NCI-H2171 treated with DMSO at 0.1 percent for 48 hours (cell line): Measurements from ENCODE around the gene TMEM238L.

Experiments used
- DNase-seq: peaks from one replicate; lab custom pipeline; 2025; lab: John Stamatoyannopoulos, UW

TMEM238L gene

DNA sequence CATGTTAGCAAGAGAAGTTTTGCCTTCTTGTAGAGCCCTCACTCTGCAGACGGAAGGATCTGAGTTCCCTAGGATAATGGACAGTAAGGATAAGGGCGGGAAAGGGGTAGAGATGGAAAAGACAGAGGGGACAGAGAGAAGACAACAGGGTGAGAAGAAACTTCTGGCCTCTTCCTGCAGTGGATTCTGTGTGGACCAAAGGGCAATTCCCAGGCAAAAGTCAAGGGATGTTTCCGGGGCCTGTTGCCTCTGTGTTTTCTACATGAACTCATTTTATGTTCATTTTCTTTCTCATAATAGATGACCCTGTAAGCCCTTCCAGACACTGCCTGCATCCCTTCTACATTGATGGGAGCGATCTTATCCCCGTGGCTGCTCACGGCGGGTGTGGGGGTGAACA, 647 bp upstream of the TMEM238L start:
- no peak for DNase-seq

DNA sequence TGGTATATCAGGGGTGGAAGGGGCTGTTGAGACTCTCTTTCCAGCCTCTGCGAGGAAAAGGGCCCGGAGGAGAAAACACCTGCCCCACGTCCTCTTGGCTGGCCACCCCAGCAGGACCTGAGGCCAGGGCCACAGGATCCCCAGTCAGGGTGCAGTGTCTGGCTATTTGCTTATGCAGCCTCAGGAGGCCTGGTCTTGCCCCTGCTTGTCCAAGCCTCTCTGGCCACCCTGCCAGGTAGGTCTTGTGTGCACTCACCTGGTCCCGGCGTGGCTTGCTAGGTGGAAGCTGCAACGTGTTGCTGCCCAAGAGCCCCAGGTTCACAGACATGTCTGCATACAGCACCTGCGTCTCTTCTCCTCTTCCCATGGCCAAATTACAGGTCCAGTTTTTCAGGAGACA, 549 bp downstream of the TMEM238L start:
- no peak for DNase-seq

DNA sequence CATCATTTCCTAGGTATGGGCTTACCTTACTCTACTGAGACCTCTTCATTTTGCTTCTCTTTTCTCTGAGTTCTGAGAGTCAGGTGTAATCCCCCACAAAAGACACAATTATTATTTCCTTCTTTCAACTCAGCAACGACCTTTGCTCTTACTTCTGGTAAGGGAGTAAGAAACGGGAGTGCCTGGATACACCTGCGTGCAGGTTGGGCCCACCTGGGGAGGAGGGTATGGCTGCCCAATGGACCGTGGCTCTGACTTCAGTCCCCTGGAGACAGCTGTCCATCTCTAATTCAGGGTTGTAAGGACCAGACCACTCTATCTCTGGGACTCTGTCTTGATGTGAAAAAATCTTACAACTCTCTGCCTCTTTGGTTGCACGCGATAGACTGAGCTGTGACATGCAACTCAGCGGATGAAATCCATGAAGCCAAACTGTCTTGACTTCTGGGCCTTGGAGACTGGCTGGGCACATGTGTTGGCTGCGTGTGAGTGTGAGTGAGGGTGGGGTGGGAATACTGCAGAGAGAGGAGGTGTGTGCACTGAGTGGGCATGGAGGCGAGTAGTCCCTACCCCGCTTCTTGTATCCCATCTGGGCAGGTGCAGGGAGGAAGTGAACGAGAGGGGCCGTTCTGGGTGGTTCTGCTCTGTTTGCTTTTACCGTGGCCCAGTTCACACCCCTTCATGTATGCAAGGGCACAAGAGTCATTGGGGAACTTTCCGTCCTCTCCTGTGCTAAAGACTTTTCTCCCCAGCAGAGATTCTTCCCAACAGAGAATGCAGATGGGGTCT, 1.2 kb downstream of the TMEM238L start:
- no peak for DNase-seq

DNA sequence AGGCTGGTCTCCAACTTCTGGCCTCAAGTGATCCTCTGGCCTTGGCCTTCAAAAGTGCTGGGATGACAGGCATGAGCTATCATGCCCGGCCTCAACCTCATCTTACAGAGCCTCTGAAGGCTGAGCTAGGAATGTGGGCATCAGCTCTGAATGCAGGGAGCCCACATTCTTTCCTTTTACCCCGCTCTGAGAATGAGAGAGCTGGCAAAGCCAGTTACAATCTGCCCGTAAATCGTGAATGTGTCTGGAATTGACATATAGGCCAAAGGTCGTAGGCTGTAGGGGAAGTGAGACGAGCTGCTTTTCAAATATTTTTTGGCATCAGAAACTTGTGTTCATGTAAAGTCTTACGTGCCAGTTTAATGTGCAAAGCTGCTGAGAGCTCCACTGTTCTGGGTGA, 4.5 kb downstream of the TMEM238L start:
- no peak for DNase-seq

DNA sequence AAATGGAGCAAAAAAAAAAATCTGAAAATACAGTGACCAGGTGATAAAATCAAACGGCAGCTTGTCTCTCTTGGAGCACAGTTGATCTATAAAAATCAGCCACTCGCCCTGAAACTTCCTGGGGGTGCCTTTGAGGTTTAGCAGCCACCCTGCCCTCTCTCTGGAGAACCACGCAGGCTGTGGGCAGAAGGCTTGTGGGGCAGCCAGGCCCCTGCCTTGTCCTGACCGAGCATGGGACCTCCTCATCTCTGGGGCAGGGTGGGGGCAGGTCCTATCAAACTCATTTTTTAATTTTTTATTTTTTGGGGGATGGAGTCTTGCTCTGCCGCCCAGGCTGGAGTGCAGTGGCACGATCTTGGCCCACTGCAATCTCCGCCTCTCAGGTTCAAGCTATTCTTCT, 5.0 kb downstream of the TMEM238L start:
- DNase-seq, result no peak

DNA sequence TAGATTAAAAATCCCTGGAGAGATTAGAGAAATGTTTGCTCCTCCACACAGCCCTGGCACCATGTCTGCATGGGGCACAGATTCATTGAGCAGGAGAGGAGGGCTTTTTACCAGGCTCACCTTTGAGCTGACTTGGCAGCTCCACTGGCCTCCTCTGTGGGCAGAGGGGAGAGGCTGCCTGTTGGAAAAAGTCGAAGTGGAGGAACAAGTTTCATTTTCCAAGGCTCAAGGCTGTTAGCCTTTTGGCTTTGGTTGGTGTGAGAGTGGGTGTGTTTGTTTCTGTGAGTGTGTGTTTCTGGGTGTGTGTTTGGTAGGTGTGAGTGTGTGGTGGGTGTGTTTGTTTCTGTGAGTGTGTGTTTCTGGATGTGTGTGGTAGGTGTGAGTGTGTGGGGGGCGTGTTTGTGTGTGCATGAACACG, 5.6 kb downstream of the TMEM238L start:
- no peak for DNase-seq

DNA sequence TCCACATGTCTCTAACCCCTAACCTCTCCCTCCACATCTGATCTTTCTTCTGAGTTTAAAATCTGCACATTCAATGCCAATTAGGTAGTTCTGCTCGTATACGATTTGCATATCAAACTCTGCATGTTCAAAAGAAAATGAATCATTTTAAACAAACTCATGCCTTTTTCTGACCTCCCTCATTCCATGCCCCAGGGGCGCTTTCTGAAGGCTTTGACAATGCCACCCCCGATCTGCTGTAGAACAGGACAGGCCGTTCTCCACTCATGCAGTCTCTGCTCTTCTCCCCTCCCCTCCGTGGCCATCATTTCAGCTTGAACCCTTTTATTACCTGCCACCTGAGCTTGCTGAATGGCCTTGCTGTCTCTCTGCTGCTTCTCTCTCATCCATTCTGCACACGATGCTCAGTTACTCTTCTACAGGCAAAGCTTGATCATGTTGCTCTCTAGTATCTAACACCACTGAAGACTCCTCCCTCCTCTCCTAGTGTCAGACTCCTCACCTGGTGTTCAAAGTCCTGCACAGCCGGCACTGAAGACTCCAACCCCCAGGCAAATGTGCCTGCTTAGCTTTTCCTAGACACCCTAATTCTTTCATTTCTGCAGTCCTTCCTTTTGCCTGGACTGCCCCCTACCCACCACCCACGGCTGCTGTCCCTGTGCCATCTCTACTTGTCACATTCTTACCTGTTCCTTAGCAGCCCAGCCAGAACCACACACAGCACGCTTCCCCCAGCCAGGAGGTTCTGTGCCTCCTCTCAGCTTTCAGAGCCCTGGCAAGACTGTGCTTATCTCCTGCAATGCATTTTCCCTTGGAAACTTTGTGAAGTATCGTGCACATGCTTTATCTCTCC, 6.2 kb downstream of the TMEM238L start:
- DNase-seq, result no peak

DNA sequence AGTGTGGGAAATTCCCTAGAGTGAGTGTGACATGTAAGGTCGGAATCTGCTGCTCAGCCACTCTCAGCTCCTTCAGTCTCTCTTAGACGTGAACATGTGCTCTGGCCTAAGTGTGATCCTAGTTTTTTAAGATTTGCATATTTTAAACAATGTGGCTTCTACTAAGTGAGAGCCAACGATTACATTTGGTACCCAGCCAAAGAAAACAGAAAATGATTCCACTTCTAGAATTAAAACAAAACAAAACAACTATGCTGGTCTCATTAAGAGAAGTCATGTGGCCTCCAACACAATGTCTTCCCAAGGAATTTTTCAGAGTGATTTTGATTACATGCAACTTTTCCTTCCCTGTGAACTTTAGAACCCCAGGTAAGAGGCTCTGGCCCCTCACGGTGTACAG, 10.1 kb downstream of the TMEM238L start:
- DNase-seq, result no peak

DNA sequence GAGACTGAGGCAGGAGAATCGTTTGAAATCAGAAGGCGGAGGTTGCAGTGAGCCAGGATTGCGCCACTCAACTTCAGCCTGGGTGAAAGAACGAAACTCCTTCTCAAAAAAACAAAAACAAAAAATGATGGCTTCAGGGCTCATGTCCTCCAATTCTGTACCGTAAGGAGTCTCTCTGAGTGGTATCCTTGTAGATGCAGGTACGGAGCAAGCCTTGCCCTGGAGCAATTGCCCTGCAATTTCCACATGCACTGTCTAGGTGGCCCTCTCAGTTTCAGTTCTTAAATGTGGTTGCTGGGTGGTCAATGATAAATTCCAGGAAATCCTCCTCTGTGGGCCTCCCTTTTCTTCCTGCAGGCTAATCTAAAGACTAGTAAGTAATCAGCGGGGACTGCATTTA, 10.6 kb downstream of the TMEM238L start:
- DNase-seq, result no peak

DNA sequence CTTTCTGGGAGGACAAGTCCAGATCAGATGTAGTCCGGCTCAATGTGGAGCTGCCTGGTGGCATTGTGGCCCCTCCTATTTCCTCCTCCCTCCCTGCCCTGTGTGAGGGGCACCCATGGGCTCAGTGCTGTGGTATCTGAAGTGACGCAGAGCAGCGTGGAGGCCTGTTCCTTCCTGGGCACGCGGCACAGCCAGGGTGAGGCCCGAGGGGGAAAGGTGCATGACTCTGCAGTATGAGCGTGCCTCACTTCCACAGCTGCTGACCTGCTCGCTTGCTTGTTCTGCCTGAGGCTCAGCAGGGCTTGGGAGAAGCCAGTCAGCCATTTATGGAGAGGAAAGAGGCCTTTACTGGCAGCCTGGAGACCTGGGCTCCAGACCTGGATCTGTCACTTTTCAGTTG, 11.7 kb downstream of the TMEM238L start:
- DNase-seq, result no peak

DNA sequence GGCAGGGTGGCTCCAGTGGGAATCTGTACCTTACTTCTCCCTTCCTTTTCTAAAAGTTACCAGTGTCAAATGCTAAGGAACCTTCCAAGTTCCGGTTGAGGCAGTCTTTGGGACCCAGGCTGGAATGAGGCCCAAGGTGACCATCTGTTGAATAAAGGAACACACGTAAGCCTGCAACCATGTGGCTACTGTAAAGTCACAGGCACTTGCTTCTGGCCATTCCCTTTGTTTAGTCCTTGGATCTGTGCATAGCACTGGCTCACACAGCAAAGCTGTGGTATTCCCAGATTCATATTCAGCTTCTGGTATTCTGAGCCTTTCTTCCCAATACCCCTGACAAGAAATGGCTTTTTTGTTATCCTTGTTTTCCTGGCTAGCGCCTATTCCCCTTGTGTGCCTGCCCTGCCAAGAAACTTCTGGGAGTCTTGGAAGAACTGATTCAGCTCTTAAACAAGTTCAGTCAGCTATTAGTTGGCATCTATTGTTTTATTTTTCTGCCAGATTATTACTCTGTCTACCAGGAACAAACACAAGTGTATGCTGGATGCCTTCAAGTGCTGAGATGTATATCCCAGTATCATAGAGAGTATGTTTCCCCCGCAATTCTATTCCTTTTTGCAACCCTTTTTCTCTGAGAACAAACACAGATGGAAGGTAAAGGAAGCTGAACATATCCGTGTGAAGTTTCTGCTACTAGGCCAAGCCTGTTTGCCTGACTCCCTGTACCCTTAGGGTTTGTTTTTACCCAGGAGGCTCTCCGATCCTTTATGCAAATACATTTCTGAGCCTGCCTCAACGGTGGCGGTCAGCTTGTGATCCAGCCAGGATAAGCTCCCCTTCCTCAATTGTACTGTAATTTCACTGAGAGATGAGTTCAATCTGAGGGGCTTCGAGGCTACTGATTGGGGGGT, 13.2 kb downstream of the TMEM238L start:
- DNase-seq, result no peak

DNA sequence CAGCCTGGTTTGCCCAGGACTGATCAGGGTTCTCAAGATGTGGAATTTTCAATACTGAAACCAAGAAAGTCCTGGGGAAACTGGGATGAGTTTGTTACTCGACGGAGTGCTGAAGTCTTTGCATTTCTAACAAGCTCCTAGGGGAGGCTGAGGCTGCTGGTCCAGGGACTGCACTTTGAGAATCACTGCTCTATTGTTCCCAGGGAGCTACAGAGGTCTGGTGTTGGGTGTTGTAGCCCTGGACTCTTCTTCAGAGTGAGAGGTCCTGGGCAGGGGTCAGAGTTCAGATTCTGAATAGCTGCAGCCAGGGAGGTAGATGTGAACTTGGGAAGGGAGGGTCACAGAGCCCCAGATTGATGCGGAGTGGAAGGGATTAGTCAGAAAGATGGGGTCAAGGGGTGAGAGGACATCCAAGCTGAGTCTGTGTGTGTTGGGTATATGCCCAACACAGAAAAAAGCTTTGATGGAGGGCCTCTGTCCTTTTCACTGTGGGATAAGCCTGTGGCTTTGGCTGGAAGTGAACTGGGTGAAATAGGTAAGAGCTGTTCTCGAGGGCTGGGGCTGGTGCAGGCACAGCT, 14.1 kb downstream of the TMEM238L start:
- no peak for DNase-seq

DNA sequence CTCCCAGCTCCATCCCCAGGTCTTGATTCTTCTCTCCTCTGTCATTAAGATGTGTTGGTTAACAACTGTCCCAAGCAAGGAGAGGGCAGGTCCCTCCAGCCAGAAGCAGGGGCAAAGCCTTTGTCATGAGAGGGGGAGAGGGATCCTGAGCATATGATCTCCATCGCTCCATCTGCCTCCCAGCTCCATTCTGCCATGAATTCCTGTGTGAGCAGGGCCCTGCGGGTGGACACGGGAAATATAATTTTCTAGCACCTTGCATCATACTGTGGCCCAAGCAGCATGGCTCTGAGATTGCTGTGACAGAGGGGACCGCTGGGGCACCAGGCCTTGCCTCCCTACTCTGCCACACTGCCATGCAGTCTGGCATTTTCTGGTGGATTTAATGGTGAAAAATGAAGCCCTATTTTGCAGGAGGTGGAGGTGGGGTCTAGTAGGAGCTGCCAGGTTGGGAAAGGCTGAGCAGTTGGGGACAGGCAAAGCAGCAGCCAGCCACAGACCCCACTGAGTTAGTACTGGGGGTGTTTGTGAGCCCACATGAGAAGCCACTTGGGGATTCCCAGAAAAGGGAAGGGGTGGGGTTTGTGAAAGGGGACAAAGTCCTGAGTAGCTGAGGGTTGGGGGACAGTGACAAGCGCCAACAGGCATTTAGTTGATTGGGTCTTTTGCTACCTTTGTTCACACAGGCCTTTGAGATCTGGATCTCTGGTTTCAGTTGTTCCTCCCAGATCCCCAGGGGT, 16.4 kb downstream of the TMEM238L start:
- no peak for DNase-seq

DNA sequence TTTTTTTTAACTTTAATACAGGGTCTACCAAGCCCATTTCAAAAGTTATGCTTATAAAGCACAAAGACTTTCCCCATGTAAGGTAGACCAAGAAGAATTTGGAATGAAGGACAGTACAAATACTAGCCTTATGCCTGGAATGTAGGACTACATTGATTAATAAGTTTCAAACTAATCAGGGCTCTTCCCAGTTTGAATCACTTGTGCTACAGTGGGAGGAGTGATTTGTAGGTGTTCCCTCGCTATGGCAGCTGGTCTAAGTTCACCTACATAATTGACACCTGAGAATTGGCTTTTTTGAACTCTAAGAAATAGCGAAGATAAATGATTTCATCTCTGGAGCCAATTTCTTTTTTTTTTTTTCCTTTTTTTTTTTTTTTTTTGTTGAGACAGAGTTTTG, 18.6 kb downstream of the TMEM238L start:
- DNase-seq, result no peak

DNA sequence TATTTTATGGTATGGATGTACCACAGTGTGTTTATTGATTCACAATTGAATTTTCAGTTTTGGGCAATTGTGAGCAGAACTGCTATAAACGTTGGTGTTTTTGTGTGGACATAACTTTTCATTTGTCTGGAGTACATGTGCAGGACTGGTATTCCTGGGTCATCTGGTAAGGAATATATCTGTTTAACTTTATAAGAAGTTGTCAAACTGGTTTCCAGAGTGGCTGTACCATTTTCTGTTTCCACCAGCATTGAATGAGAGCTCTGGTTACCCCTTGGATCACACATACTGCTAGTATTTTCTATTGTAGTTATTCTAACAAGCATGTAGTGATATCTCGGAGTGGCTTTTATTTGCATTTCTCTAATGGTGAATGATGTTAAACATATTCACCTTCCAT, 24.3 kb downstream of the TMEM238L start:
- no peak for DNase-seq

DNA sequence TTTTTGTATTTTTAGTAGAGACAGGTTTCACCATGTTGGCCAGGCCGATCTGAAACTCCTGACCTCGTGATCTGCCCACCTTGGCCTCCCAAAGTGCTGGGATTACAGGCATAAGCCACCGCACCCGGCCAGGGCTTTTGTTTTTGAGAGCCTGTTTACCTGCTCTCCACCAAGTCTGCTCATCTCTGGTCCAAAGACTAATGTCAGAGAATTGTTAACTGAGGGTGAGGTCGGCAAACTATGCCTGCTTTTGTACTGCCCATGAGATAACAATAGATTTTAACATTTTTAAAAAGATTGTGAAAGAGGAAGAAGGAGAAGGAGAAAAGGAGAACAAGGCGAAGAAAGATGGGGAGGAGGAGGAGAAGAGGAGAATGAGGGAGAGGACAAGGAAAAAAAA, 26.0 kb downstream of the TMEM238L start:
- no peak for DNase-seq

DNA sequence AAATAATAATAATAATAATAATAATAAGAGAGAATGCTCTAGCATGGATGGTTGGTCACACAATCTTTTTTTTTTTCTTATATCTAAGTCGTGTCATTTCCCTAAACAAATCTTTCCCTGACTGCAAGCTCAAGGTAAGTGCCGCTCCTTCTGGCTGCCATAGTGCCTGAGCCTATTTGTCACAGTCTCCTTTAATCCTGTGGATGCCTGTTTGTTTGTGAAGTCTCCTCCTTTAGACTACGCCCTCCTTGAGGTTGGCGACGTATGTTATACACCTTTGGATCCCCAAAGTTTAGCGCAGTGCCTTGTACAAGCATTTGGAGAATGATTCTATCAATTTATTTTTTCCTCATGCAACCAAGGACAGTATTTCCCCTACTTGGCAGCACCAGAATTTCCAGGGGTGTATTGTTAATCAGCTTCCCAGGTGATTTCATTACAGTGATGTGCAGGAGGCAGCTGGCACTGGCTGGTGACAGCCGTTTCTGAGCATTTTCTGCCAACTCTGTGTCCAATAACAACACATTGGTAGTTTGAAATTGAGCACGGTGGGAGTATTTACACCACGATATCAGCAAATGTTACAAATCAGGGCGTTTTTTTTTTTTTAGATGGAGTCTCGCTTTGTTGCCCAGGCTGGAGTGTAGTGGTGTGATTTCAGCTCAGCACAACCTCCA, 26.6 kb downstream of the TMEM238L start:
- no peak for DNase-seq

DNA sequence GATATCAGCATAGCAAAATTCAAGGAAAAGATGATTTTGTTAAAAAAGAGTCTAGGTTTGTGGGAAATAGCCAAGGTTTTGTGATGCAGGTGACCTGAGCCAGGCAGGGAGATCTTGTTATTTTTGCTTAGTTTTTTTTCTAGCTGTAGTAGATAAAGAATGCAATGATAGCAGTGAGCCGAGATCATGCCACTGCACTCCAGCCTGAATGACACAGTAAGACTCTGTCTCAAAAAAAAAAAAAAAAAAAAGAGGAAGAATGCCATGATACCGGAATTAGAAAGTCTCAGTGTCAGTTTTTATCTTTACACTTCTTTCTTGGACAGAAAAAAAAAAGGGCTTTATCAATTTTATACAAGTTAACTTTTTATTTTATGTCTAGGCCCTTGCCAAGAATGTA, 27.5 kb downstream of the TMEM238L start:
- no peak for DNase-seq

DNA sequence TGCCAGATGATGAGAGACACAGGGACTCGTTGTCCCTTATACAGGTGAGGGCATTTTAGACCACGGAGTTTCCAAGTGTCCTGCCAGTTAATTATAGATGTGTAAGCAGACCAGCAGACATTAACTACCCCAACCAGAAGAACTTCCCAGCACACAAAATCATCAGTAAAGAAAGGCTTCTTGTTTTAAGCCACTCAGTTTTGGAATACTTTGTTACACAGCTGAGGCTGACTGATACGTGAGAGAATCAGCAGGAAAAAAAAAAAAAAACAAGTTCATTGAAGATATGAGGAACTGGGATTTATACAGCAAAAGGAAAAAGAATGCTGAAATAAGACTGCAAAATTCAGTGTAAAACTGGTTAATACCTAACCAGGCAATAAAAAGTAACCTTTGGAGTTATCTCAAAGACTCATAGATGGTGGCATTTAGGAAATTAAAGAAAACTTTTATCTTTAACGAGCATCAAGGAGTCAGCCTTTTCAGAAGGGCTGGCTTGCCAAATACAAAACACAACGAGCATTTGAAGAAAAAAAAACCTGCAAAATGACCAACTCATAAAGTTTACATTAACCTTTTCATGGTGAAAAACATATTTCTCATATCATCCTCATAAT, 28.1 kb downstream of the TMEM238L start:
- DNase-seq, result no peak

DNA sequence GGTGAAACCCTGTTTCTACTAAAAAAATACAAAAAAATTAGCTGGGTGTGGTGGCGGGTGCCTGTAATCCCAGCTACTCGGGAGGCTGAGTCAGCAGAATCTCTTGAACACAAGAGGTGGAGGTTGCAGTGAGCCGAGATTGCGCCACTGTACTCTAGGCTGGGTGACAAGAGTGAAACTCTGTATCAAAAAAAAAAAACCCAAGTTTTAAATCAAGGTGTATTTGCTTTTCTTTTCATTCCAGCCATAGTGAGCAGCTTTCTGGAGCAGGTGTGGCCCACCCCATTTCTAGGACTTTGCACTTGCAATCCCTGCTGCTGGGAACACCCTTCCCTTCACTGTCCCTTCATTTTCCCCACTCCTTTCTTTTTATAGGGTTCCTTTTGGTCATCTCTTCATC, 28.8 kb downstream of the TMEM238L start:
- no peak for DNase-seq
